C4-2B (cell line): ENCODE measurements around the gene TMEM156.

ENCODE experiments used
- CTCF ChIP-seq: fragments of 450-650 bp; conservative IDR thresholded peaks from 2 replicates; pipeline ENCODE4 v1.5.1; 2017; ENCODE audit warnings: mild to moderate bottlenecking
- ZFX ChIP-seq: fragments of 450-650 bp; IDR thresholded peaks from 2 replicates; pipeline ENCODE4 v1.6.1; 2017

- TF ChIP-seq CTCF = no peak
- no peak for TF ChIP-seq ZFX
Observed at GRCh38 chr4:39067451-39067850, 35.2 kb upstream of the TMEM156 start.
